AG20443 (cell line): Measurements from ENCODE around the gene MERTK.
"Not testable (repeated sequence)": the region's sequence is repeated elsewhere in the genome, so short reads cannot be mapped to it uniquely, and the experiment has no call there.

Source experiments
- DNase-seq: peaks from one replicate; pipeline ENCODE4 v3.0.0; 2012; ENCODE audit warnings: low spot score, mixed read lengths

Gene MERTK

DNA sequence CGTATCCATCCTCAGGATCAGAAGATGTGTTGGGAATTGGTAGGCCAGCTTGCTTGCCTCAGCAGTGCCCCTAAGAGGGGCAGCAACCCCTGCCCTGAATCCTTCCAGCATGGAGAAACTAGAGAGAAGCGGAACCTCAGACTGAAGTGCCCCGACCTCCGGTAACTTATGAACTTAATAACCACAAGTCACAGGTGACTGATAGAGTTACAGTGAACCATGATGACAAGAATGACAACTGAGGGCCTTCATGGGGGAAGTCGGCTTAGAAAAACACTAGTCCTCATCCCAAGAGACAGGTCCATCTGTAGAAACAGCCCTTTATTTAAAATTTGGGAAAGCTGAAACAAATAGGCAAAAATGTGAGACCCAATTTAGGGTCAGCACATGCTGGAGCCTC is 114.1 kb downstream of the MERTK start:
- no peak for DNase-seq

GRCh38 chr2:112018846-112019245 is 120.4 kb downstream of the MERTK start:
- no peak for DNase-seq

- no peak for DNase-seq
Measured at GRCh38 chr2:112019569-112019982, 121.2 kb downstream of the MERTK start.

GRCh38 chr2:112020561-112020960 is 122.2 kb downstream of the MERTK start:
- no peak for DNase-seq

DNA sequence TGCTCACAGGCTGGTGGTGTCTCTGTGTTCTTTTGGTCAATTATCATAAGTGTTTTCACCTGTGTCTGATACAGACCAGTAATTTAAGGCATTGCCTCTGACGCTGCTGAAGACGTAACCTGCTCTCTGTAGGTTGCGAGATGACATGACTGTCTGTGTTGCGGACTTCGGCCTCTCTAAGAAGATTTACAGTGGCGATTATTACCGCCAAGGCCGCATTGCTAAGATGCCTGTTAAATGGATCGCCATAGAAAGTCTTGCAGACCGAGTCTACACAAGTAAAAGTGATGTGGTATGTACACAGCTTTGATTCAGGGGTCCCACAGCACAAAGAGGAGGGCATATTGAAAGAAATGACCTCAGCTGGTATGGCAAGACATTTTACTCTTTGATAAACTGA is 122.9 kb downstream of the MERTK start:
- no peak for DNase-seq

DNA sequence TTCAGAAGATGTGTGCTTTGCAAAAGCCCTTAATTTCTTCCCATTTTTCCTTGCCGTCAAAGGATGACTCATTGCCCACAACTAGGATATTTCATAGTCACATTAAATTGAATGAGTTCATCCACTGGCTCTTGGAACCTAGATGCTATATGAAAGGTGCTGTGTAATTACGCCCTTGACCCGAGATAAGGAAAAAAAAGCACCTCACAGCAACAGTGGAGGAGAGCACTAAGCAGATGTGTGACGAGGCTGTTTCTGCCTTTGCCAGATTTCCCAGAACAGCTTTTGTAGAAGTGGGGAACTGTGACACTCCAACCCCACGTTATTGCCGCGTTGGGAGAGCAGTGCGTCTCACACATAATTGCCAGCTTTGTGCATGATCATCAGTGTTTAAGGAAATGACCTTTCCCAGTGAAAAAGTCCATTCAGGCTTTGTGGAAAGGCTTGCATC is 123.4 kb downstream of the MERTK start:
- no peak for DNase-seq

DNA sequence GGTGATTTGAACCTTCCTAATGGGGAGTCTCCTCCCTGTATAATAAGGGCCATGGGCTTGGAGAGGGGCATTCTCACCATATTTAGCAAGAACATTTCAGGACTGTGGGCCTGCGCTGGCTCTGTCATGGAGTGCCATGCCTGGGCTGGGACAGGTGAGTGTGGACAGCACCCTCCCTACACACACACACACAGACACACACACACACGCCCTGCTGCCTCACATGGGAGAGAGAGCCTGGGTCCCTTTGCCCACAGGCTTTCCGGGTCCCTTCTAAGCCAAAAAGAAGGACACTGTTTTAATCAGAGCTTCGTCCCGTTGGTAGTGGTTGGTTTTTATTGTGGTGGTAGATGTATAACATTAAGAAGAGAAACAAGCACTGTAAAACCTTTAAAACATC is 125.3 kb downstream of the MERTK start:
- no peak for DNase-seq

GRCh38 chr2:112024231-112024630 is 125.8 kb downstream of the MERTK start:
- no peak for DNase-seq

- DNase-seq: no peak
Measured at GRCh38 chr2:112024896-112025491, 126.6 kb downstream of the MERTK start.

- no peak for DNase-seq
Measured at GRCh38 chr2:112026509-112026908, 128.1 kb downstream of the MERTK start.

GRCh38 chr2:112027767-112028166 is 129.4 kb downstream of the MERTK start:
- no peak for DNase-seq

DNA sequence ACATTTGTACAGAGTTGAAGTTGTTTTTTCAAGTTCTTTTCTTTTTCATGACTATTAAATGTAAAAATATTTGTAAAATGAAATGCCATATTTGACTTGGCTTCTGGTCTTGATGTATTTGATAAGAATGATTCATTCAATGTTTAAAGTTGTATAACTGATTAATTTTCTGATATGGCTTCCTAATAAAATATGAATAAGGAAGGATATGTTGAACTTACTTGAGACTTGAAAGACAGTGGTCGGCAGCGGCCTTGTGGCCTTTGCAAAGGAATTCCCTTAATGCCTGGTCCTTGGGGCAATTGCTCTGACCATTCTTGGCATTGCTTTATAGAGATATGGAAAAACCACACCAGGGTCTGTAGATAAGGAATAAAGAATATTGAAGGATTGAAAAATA is 130.8 kb downstream of the MERTK start:
- no peak for DNase-seq

- DNase-seq: peak; percentile 47
Measured at GRCh38 chr2:112031473-112032223, 133.2 kb downstream of the MERTK start.

- DNase-seq: no peak
Measured at GRCh38 chr2:112032224-112032586, 133.8 kb downstream of the MERTK start.

DNA sequence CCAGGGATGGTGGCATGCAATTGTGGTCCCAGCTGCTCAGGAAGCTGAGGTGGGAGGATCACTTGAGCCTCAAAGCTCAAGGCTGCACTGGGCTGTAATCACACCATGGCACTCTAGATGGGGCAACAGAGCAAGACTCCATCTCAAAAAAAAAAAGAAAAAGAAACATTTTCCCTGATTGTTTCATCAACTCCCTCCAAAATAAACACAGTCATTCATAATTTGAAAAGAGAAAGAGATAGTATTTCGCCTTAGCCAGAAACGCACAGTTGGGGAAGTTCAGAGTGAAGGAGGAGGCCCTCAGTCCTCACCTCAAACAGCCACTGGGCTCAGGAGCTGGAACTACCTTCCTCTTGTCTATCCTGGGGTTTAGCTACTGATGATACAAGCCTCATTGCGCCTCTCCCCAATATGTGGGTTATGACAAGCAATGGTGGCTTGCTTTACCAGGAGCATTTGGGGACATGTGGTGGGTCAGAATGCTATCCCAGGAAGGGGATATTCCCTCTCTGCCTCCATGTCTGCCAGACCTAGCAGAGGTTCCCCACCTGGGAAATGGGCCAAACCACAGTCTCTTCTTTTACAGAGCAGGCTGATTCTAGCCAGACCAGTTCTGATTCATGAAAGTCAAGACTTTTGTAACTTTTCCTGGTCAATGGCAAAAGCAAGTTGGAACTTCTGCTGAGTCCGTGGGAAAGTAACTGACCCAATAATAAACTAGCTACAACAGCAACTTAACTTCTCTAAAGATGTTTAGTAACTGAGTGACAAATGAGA is 134.5 kb downstream of the MERTK start:
- DNase-seq: peak; percentile 33

GRCh38 chr2:112033600-112033999 is 135.2 kb downstream of the MERTK start:
- DNase-seq: no peak

GRCh38 chr2:112034924-112035323 is 136.5 kb downstream of the MERTK start:
- DNase-seq: no peak

DNA sequence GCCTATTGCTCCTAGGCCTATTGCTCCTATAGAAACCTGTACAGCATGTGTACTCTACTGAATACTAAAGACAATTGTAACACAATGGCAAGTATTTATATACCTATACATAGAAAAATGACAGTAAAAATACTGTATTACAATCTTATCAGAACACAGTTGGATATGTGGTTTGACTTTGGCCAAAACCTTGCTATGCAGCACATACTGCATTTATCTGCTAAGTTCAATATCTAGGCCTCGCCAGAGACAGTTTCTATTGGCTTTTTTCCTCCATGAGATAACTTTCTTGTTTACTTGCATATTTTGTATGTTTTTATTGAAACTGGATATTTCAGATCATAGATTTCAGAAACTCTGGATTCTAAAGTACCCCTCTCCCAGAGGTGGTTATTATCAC is 137.4 kb downstream of the MERTK start:
- DNase-seq: no peak

- not testable (repeated sequence) for DNase-seq
Measured at GRCh38 chr2:112039556-112039955, 141.1 kb downstream of the MERTK start.

DNA sequence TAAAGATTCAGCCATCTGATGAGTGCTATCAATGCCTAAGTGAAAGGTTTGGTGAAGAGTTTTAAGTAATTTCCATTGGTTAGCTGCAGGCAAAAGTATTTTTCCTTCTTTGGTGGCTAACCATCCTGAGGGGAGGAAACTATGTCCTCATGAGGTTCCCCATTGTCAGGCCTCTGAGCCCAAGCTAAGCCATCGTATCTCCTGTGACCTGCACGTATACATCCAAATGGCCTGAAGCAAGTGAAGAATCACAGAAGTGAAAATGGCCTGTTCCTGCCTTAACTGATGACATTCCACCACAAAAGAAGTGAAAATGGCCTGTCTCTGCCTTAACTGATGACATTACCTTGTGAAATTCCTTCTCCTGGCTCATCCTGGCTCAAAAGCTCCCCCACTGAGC is 141.7 kb downstream of the MERTK start:
- DNase-seq: not testable (repeated sequence)

- not testable (repeated sequence) for DNase-seq
Measured at GRCh38 chr2:112041460-112041859, 143.1 kb downstream of the MERTK start.

DNA sequence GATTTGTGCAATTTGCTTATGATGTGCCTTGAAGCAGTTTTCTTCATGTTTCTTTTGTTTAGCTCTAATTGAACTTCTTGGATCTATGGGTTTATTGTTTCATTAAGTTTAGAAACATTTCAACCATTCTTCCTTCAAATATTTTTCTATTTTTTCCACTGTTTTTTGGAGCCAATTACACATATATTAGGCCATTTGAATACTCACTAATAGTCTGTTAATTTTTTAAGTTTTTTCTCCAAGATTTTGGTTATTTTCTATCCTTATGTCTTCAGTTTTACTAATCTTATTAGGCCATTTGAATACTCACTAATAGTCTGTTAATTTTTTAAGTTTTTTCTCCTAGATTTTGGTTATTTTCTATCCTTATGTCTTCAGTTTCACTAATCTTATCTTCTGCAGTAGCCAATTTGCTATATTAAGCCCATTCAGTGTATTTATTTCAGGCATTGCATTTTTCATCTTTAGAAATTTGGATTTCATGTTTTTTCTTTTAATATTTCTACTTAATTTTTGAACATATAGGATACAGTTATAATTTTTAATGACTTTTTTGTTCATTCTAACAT is 147.1 kb downstream of the MERTK start:
- DNase-seq: no peak

DNA sequence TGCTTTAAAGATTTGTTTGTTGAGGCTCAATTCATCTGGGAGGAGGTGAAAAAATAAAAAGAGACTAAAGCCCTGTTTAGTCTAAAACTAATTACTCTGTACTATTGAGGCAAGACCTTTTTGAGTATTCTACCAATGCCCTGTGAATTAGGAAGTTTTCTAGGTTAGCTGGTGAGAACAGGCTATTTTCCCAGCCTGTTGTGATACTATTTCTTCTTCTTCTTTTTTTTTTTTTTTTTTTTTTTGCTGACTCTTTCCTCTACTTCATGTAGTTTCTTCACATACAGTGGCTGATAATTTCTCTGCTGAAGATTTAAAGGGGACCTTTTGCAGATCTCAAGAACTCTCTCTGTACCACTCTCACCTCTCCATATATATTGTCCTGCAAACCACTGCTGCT is 147.8 kb downstream of the MERTK start:
- no peak for DNase-seq
